ENCODE results near the gene MARCHF3.

Gene MARCHF3

GRCh38 chr5:126988021-126988569 is 42.3 kb downstream of the MARCHF3 start:
- FAIRE-seq (peak; percentile 98), DNase-seq (ENCODE audit: insufficient read length, low spot score) (no peak)

GRCh38 chr5:126987271-126987899 is 43.0 kb downstream of the MARCHF3 start:
- FAIRE-seq (peak; percentile 54), DNase-seq (ENCODE audit: insufficient read length, low spot score) (no peak)

- no peak for DNase-seq (ENCODE audit: insufficient read length, low spot score)
Measured at GRCh38 chr5:126984632-126985031, 45.7 kb downstream of the MARCHF3 start.

DNA sequence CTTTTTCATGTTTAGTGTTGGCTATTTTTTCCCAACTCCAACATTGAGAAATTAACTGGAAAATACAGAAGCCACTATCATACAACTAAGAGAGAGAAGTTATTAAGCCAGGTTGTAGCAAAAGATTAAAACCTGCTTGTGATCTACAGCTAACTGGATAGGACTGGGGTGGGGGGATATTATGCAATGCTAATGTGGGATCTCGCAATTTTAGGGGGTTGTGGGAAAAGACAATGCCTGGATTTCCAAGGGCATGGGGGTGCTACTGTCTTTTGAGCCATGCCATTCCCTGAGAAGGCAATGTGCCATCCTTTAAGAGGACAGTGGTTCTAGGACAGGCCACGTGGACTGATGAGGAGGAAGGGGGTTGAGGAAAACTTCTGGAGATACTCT is 46.5 kb downstream of the MARCHF3 start:
- FAIRE-seq (no peak), DNase-seq (ENCODE audit: insufficient read length, low spot score) (no peak)

More at GRCh38 chr5:126984632-126985031, 45.7 kb downstream of the MARCHF3 start:
- FAIRE-seq, result no peak

GRCh38 chr5:126982926-126983873 is 47.2 kb downstream of the MARCHF3 start:
- DNase-seq (ENCODE audit: insufficient read length, low spot score), result no peak
- FAIRE-seq, result no peak

- FAIRE-seq (no peak), DNase-seq (ENCODE audit: insufficient read length, low spot score) (no peak)
Measured at GRCh38 chr5:126982202-126982601, 48.2 kb downstream of the MARCHF3 start.

- FAIRE-seq (no peak), DNase-seq (ENCODE audit: insufficient read length, low spot score) (no peak)
Measured at GRCh38 chr5:126981701-126982100, 48.7 kb downstream of the MARCHF3 start.

DNA sequence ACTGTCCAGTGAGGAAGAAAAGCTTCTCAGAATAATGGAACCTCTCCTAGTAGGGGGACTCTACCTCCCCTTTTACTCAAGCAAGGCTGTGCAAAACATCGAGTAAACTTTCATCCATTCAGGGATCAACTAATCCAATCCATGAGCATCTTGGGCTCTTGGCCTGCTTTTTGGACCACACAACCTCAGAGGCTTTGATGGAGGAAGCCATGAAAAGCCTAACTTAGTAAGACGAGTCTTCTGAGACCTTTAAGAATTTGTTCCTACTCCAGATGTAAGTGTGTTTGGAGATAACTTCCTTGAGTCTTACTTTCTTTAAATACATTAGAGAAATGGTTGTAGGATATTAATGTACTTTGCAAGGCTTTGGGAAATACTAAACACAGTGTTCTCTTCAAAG is 49.1 kb downstream of the MARCHF3 start:
- DNase-seq (ENCODE audit: insufficient read length, low spot score) (no peak), FAIRE-seq (no peak)

DNA sequence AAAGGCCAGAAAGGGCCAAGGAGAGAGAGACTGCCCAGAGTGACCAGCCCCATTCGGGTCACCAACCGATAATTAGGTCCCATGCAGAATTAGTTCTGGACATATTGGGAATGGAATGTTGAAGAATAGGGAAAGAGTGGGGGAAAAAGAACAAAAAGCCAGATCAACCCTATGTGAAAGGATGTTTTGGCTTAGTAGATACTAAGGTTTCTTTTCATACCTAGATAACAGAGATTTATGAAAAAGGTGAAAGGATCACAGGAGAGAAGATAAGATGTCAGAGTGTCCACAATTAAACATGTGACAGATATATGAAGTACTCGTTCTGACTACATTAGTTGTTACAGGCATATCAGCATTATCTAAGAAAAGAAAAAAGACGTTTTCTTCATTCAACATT is 52.1 kb downstream of the MARCHF3 start:
- FAIRE-seq (no peak), DNase-seq (ENCODE audit: insufficient read length, low spot score) (no peak)

DNA sequence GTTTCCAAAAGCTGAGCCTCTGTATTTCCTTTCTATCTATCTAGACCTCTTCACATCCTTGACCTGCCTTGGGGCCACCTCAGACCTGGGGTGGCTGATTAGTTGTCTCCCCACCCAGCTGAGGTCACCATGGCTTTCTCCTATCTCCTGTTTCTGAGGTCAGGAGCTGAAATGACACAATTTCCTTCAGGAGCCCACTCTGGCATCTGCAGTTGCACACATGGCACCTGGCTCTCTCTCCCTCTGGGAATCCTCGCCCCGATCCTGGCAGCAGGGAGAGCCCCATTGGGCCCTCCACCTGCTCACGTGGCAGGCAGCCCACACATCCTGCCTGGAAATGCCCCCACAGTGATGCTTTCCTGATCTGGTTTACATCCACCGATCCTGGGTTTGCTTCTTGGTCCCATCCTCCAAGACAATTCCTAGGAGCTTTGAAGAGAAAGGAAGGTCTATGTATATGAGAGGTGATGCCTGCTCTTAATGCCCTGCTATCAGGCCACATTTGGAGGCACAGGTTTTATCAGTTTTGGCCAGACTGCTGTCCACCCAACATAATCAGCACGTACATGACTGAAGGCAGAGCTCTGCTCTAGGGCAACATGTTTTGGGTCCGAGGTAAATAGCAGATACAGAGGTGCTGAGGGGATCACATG is 53.7 kb downstream of the MARCHF3 start:
- FAIRE-seq (no peak), DNase-seq (ENCODE audit: insufficient read length, low spot score) (no peak)

GRCh38 chr5:126975796-126976195 is 54.6 kb downstream of the MARCHF3 start:
- DNase-seq (ENCODE audit: insufficient read length, low spot score) (no peak), FAIRE-seq (peak; percentile 66)

- DNase-seq (ENCODE audit: insufficient read length, low spot score), result no peak
- peak; percentile 4 for FAIRE-seq
Measured at GRCh38 chr5:126973193-126973592, 57.2 kb downstream of the MARCHF3 start.

DNA sequence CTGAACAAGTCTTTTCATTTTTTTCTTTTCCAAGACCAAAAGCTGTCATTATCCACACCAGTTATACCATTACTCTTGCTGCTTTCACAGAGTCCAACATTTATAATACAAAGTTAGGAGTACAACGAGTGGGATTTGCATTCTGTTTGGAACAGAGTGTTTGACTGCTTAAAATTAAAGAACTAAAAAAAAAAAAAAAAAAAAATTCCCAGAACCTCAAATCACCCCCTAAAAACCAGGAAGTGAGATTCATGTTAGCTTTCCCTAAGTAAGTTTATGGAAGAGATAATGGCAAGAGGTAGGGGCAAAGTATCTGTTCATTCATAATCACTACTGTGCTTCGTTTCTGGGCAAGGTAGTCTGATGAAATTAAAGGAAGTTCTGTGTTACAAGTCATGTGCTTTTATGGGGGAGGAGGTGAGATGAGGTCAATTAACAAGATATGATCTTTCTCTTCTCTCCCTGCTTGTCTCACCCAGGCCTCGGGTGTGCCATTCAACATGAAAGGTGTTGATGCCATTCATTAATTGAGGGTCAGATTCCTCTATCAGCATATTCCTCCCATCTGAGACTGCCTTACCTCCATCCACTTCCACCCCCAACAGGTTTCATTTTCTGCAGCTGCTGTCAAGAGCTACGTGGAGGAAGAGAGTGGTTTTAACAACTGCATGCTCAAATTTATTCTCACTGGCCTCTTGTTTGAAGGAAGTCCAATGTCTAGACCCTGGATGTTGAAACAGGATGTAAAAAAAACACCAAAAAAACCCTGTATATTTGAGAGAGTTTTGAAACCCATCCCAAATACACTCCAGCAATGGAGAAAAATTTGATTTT is 58.1 kb downstream of the MARCHF3 start:
- DNase-seq (ENCODE audit: insufficient read length, low spot score), result peak; percentile 50
- peak; percentile 98 for FAIRE-seq

GRCh38 chr5:126971455-126972031 is 58.8 kb downstream of the MARCHF3 start:
- DNase-seq (ENCODE audit: insufficient read length, low spot score), result no peak
- no peak for FAIRE-seq

GRCh38 chr5:126970517-126971017 is 59.8 kb downstream of the MARCHF3 start:
- DNase-seq (ENCODE audit: insufficient read length, low spot score) (no peak), FAIRE-seq (peak; percentile 89)

DNA sequence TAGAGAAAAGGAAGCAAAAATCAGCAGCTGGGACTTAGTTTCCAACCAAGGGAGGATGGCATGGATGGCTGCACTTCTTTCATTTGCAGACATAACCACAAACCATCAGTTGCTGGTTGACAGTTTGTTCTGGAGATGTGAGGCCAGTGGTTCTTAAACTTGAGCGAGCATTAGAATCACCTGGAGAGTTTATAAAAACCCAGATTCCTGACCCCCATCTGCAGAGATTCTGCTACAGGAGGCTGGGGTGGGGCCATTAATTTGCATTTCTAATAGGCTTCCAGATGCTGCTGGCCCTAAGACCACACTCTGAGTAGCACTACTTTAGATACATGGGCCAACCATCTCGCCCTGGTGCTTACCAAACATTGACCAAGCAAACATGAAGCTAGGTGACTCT is 60.8 kb downstream of the MARCHF3 start:
- DNase-seq (ENCODE audit: insufficient read length, low spot score) (no peak), FAIRE-seq (peak; percentile 95)

GRCh38 chr5:126967808-126968466 is 62.4 kb downstream of the MARCHF3 start:
- peak; percentile 47 for FAIRE-seq
- no peak for DNase-seq (ENCODE audit: insufficient read length, low spot score)

GRCh38 chr5:126965487-126965886 is 64.9 kb downstream of the MARCHF3 start:
- FAIRE-seq (peak; percentile 83), DNase-seq (ENCODE audit: insufficient read length, low spot score) (no peak)

GRCh38 chr5:126965061-126965475 is 65.3 kb downstream of the MARCHF3 start:
- DNase-seq (ENCODE audit: insufficient read length, low spot score) (no peak), FAIRE-seq (peak; percentile 66)
